HCT116 (cell line): Measurements from ENCODE around the gene KAZN. TPM values are rescaled to one million over a fixed set of nuclear protein-coding genes. Genes with fewer than 3 reads are reported as not detected.

ENCODE experiments used
- ATAC-seq: fragments of 200-7000 bp; cut with Tn5 transposase; 2 replicates; pipeline ENCODE4 v1.9.1; 2020; ENCODE audit warnings: mild to moderate bottlenecking, moderate library complexity
- BruUV-seq: library from RNA; stranded (reverse); fragments of 400-500 nt; replicated peaks from 2 replicates; lab custom pipeline; 2021; lab: Mats Ljungman, UMichigan
- CTCF ChIA-PET: fragments of 300-600 bp; sonication (Branson Sonifier 250); formaldehyde crosslinking; loops from one replicate; lab custom pipeline; 2021; ENCODE audit warnings: antibody characterized with exemption; lab: Charles Lee
- POLR2A ChIA-PET: fragments of 300-600, 350-600 bp; sonication (Branson Sonifier 250); formaldehyde crosslinking; loops from one replicate; lab custom pipeline; 2021; ENCODE audit warnings: antibody characterized with exemption; lab: Charles Lee
- RAD21 ChIA-PET, 2 experiments: fragments of 300-600 bp; sonication (Branson Sonifier 250); formaldehyde crosslinking; loops; one replicate each; lab custom pipeline; 2023; ENCODE audit warnings: low total read pairs in 2 of 2; ENCODE audit not compliant: uncharacterized antibody in 2 of 2, unreplicated experiment in 2 of 2, low non-redundant PET in 1 of 2; lab: Charles Lee
- DNase-seq: peaks from one replicate; pipeline ENCODE4 v3.0.0-alpha.2; 2010; ENCODE audit warnings: low read depth, low spot score
- H2AFZ ChIP-seq: fragments of 200-600 bp; shearing (Covaris generic), sonication (generic); 2 replicates; pipeline ENCODE4 v1.6.1; 2017; ENCODE audit warnings: low read depth, mixed run types, mixed read lengths, antibody characterized with exemption, low read length; ENCODE audit not compliant: poor library complexity, severe bottlenecking
- H3K27ac ChIP-seq: 2 replicates; pipeline ENCODE4 v1.5.1; 2012; ENCODE audit warnings: low read depth, low read length
- H3K27me3 ChIP-seq: fragments of 200-600 bp; sonication (generic); 2 replicates; pipeline ENCODE4 v1.6.1; 2016; ENCODE audit warnings: mixed run types, low read length, mixed read lengths; ENCODE audit not compliant: insufficient read depth
- H3K36me3 ChIP-seq, 2 experiments: fragments of 200-500 bp in 1 of 2; fragments of 200-600 bp in 1 of 2; sonication (Bioruptor generic) in 1 of 2; sonication (generic) in 1 of 2; 2 replicates each; pipeline versions ENCODE4 v1.5.1 to v1.6.1; 2014 to 2016; ENCODE audit warnings: low read length in 2 of 2, inconsistent platforms in 1 of 2, mixed read lengths in 1 of 2, mixed run types in 1 of 2; ENCODE audit not compliant: insufficient read depth in 2 of 2, control insufficient read depth in 1 of 2
- H3K4me1 ChIP-seq, 2 experiments: fragments of 200-600 bp in 1 of 2; sonication (generic) in 1 of 2; 2 replicates each; pipeline versions ENCODE4 v1.5.1 to v1.6.1; 2012 to 2017; ENCODE audit warnings: low read length in 2 of 2, inconsistent platforms in 1 of 2, mild to moderate bottlenecking in 1 of 2, mixed read lengths in 1 of 2, mixed run types in 1 of 2, moderate library complexity in 1 of 2; ENCODE audit not compliant: insufficient read depth in 2 of 2, control insufficient read depth in 1 of 2
- H3K4me2 ChIP-seq: fragments of 200-600 bp; sonication (generic); 2 replicates; pipeline ENCODE4 v1.6.1; 2017; ENCODE audit warnings: mixed run types, low read length, mixed read lengths
- H3K4me3 ChIP-seq, 2 experiments: fragments of 200-600 bp in 1 of 2; sonication (generic) in 1 of 2; replicated peaks in 1 of 2; 2 replicates each; pipeline ENCODE4 v1.5.1; 2011 to 2016; ENCODE audit warnings: low read length in 2 of 2, control low read depth in 1 of 2, low read depth in 1 of 2, mild to moderate bottlenecking in 1 of 2, mixed read lengths in 1 of 2, mixed run types in 1 of 2
- H3K79me2 ChIP-seq: fragments of 200-600 bp; sonication (generic); 2 replicates; pipeline ENCODE4 v1.6.1; 2017; ENCODE audit warnings: mild to moderate bottlenecking, mixed run types, low read length, moderate library complexity, mixed read lengths; ENCODE audit not compliant: insufficient read depth
- H3K9ac ChIP-seq: fragments of 200-600 bp; sonication (generic); 2 replicates; pipeline ENCODE4 v1.6.1; 2016; ENCODE audit warnings: low read length, mixed read lengths
- H3K9me2 ChIP-seq: fragments of 200-600 bp; sonication (generic), shearing (Covaris generic); 2 replicates; pipeline ENCODE4 v1.6.1; 2017; ENCODE audit warnings: mixed run types, mild to moderate bottlenecking, moderate library complexity; ENCODE audit not compliant: insufficient read depth
- H3K9me3 ChIP-seq, 2 experiments: fragments of 200-500 bp in 1 of 2; fragments of 200-600 bp in 1 of 2; sonication (Bioruptor generic) in 1 of 2; sonication (generic) in 1 of 2; 2 replicates each; pipeline ENCODE4 v1.6.1; 2014 to 2017; ENCODE audit warnings: low read length in 2 of 2, mixed read lengths in 2 of 2, inconsistent platforms in 1 of 2, low read depth in 1 of 2, mild to moderate bottlenecking in 1 of 2, mixed run types in 1 of 2, moderate library complexity in 1 of 2; ENCODE audit not compliant: control insufficient read depth in 1 of 2, insufficient read depth in 1 of 2
- H4K20me1 ChIP-seq: fragments of 200-600 bp; sonication (generic), shearing (Covaris generic); 2 replicates; pipeline ENCODE4 v1.6.1; 2017; ENCODE audit warnings: mixed run types, mild to moderate bottlenecking, moderate library complexity; ENCODE audit not compliant: insufficient read depth
- CBX3 ChIP-seq: IDR thresholded peaks from 2 replicates; pipeline ENCODE4 v1.6.1; 2012; ENCODE audit warnings: low read depth
- CEBPB ChIP-seq: IDR thresholded peaks from 2 replicates; pipeline ENCODE4 v1.6.1; 2012; ENCODE audit warnings: low read depth
- EZH2phosphoT487 ChIP-seq: fragments of 200-600 bp; IDR thresholded peaks from 2 replicates; pipeline ENCODE4 v1.6.1; 2018; ENCODE audit warnings: antibody characterized with exemption, borderline replicate concordance
- FOSL1 ChIP-seq: IDR thresholded peaks from 2 replicates; pipeline ENCODE4 v1.6.1; 2012; ENCODE audit warnings: low read depth
- JUND ChIP-seq: IDR thresholded peaks from 2 replicates; pipeline ENCODE4 v1.6.1; 2012
- POLR2A ChIP-seq: IDR thresholded peaks from 2 replicates; pipeline ENCODE4 v1.7.0; 2011; ENCODE audit warnings: borderline replicate concordance; ENCODE audit not compliant: insufficient read depth, insufficient read length; ENCODE audit errors: extremely low read depth
- POLR2AphosphoS5 ChIP-seq: IDR thresholded peaks from 2 replicates; pipeline ENCODE4 v1.6.1; 2011; ENCODE audit warnings: mild to moderate bottlenecking, low read depth, low read length, moderate library complexity
- RAD21 ChIP-seq: IDR thresholded peaks from 2 replicates; pipeline ENCODE4 v1.6.1; 2012; ENCODE audit warnings: low read depth, mild to moderate bottlenecking
- SIN3A ChIP-seq: IDR thresholded peaks from 2 replicates; pipeline ENCODE4 v1.6.1; 2012; ENCODE audit warnings: low read depth
- SP1 ChIP-seq: IDR thresholded peaks from 2 replicates; pipeline ENCODE4 v1.6.1; 2012; ENCODE audit warnings: low read depth
- SRF ChIP-seq: IDR thresholded peaks from 2 replicates; pipeline ENCODE4 v1.6.1; 2012; ENCODE audit warnings: low read depth
- TCF7L2 ChIP-seq: IDR thresholded peaks from 2 replicates; pipeline ENCODE4 v1.7.0; 2011; ENCODE audit warnings: borderline replicate concordance, inconsistent platforms; ENCODE audit not compliant: insufficient read depth, insufficient read length; ENCODE audit errors: extremely low read depth
- ZFX ChIP-seq: fragments of 450-650 bp; IDR thresholded peaks from 2 replicates; pipeline ENCODE4 v1.6.1; 2017
- intact Hi-C: fragments of 100-400 bp; cut with micrococcal nuclease; formaldehyde crosslinking; loops from 2 replicates; pipeline ENCODE4 v1.10.0; 2022
- total RNA-seq: library from RNA; stranded (reverse); gene quantifications from one replicate; pipeline ENCODE4 v1.2.1, GENCODE V29; 2021; ENCODE audit not compliant: unreplicated experiment
- TF ChIP-seq, protein P1 (sequence below): IDR thresholded peaks from 2 replicates; pipeline ENCODE4 v1.6.1; 2012
- TF ChIP-seq, protein P2 (sequence below), 3 experiments: fragments of 200-600 bp in 1 of 3; sonication (generic) in 1 of 3; IDR thresholded peaks in 2 of 3; conservative IDR thresholded peaks in 1 of 3; 2 replicates each; pipeline ENCODE4 v1.5.1; 2012 to 2017; ENCODE audit warnings: low read depth in 2 of 3, low read length in 2 of 3, antibody characterized with exemption in 1 of 3, borderline replicate concordance in 1 of 3, control low read depth in 1 of 3, mild to moderate bottlenecking in 1 of 3, mixed read lengths in 1 of 3, mixed run types in 1 of 3, moderate library complexity in 1 of 3; ENCODE audit not compliant: insufficient read depth in 1 of 3
- TF ChIP-seq, protein P3 (sequence below): IDR thresholded peaks from 2 replicates; pipeline ENCODE4 v1.6.1; 2012

The KAZN gene
- total RNA-seq, 1 experiment from 2014 or later, result 13.4 TPM

DNA sequence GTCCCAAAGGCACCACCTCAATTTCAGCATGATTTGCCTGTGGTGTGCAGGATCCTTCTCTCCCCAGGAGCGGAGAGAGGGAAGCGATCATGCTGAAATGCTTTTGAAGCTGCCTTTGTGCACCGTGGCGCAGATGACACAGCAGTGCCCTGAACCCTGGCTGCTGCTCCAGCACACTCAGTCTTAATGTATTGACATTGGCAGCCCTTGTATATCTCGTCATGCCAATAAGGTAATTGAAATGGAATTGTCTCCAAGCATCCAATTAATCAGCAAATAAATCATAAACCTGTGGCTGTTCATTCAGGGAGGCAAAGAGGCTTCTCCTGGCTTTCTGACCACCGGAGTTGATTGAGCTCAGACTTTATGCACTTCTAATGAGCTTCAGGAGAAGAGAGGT lies 139.8 kb downstream of the KAZN start:
- no peak overlapping the region for H3K4me3 ChIP-seq
- DNase-seq (no peak), ATAC-seq (no peak)
- H2AFZ ChIP-seq, result no peak overlapping the region
- no peak overlapping the region for H3K27ac ChIP-seq
- intact Hi-C loops, result no loop called here
- no TSS peak for BruUV-seq
- POLR2A ChIA-PET, result no interaction called here
- RAD21 ChIA-PET, result no interaction called here
- H3K9me2 ChIP-seq, result no peaks in the 10 kb centered on the region
- H4K20me1 ChIP-seq, result no peaks in the 10 kb centered on the region
- TF ChIP-seq, protein P1, sequence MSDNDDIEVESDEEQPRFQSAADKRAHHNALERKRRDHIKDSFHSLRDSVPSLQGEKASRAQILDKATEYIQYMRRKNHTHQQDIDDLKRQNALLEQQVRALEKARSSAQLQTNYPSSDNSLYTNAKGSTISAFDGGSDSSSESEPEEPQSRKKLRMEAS, result no peak
- TF ChIP-seq ZFX (no peak), SRF (no peak), CBX3 (no peak)
- peaks cover 4% of the 10 kb centered on the region; the same call in 1 of the 2 replicates for H3K27me3 ChIP-seq
- no peaks in the 10 kb centered on the region for H3K79me2 ChIP-seq
- peaks cover 4 to 26% of the 10 kb centered on the region in 2 experiments; a peak in 3 of 4 replicates for H3K4me1 ChIP-seq
- H3K9ac ChIP-seq, result no peak overlapping the region
- CTCF ChIA-PET, result no interaction called here
- H3K9me3 ChIP-seq, result no peaks in the 10 kb centered on the region
- no peak overlapping the region for H3K4me2 ChIP-seq
- H3K36me3 ChIP-seq, result no peaks in the 10 kb centered on the region

DNA sequence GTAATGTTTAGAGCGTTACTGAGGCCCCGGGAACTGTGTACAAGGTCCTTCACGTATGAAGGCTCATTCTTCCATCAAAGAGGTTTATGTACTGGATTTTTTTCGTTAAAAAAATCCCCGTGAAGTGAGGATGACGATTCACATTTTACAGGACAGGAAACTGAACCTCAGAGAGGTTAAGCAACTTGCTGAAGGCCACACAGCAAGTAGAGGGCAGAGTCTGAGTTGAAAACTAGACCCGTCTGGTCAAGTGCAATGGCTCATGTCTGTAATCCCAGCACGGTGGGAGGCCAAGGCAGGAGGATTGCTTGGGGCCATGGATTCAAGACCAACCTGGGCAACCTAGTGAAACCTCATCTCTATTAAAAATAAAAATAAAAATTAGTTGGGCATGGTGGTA lies 140.2 kb downstream of the KAZN start:
- Histone ChIP-seq H3K4me3 (no peak overlapping the region), H2AFZ (no peak overlapping the region), H3K36me3 (no peaks in the 10 kb centered on the region), H3K4me1 (peaks cover 4 to 26% of the 10 kb centered on the region in 2 experiments; a peak in 3 of 4 replicates), H3K79me2 (no peaks in the 10 kb centered on the region), H3K9me2 (no peaks in the 10 kb centered on the region), H3K9ac (no peak overlapping the region), H3K27ac (no peak overlapping the region), H4K20me1 (no peaks in the 10 kb centered on the region), H3K4me2 (no peak overlapping the region), H3K27me3 (peaks cover 4% of the 10 kb centered on the region; the same call in 1 of the 2 replicates), H3K9me3 (no peaks in the 10 kb centered on the region)
- ChIA-PET POLR2A (no interaction called here), CTCF (no interaction called here), RAD21 (no interaction called here)
- TF ChIP-seq TCF7L2 (no peak), POLR2A (no peak), RAD21 (no peak), ZFX (no peak), JUND (no peak), CBX3 (no peak), FOSL1 (no peak), SP1 (no peak), EZH2phosphoT487 (no peak), SIN3A (no peak), POLR2AphosphoS5 (no peak), CEBPB (no peak)
- TF ChIP-seq, protein P2, sequence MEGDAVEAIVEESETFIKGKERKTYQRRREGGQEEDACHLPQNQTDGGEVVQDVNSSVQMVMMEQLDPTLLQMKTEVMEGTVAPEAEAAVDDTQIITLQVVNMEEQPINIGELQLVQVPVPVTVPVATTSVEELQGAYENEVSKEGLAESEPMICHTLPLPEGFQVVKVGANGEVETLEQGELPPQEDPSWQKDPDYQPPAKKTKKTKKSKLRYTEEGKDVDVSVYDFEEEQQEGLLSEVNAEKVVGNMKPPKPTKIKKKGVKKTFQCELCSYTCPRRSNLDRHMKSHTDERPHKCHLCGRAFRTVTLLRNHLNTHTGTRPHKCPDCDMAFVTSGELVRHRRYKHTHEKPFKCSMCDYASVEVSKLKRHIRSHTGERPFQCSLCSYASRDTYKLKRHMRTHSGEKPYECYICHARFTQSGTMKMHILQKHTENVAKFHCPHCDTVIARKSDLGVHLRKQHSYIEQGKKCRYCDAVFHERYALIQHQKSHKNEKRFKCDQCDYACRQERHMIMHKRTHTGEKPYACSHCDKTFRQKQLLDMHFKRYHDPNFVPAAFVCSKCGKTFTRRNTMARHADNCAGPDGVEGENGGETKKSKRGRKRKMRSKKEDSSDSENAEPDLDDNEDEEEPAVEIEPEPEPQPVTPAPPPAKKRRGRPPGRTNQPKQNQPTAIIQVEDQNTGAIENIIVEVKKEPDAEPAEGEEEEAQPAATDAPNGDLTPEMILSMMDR (IDR thresholded peaks at IDR 0.05 in 2 of 3, conservative IDR thresholded peaks at IDR 0.05 in 1 of 3; ENCODE audit: borderline replicate concordance in 1 of 3, insufficient read depth in 1 of 3, low read depth in 2 of 3, low read length in 2 of 3), result no peak
- TF ChIP-seq, protein P3, sequence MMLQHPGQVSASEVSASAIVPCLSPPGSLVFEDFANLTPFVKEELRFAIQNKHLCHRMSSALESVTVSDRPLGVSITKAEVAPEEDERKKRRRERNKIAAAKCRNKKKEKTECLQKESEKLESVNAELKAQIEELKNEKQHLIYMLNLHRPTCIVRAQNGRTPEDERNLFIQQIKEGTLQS, result no peak
- no peak for DNase-seq
- intact Hi-C loops, result no loop called here
- BruUV-seq, result no TSS peak
- no peak for ATAC-seq
